ACHN (cell line): Measurements from ENCODE around the gene GALNTL6.

Experiments
- DNase-seq: peaks from one replicate; pipeline ENCODE4 v3.0.0-alpha.2; 2015
- in situ Hi-C: cut with HindIII; loops from 2 replicates; pipeline ENCODE4 v1.10.0; 2017; ENCODE audit warnings: low sequenced_read_pairs, low pct_ligation_motif_present, low pct_unique_long_range_greater_than_20kb

Gene GALNTL6

GRCh38 chr4:172836661-172837060, 1023.5 kb downstream of the GALNTL6 start:
- in situ Hi-C loops, result no loop called here
- DNase-seq, result no peak

GRCh38 chr4:172838111-172838510, 1024.9 kb downstream of the GALNTL6 start:
- in situ Hi-C loops, result no loop called here
- DNase-seq, result no peak

GRCh38 chr4:172838943-172839342, 1025.7 kb downstream of the GALNTL6 start:
- in situ Hi-C loops, result no loop called here
- no peak for DNase-seq

- in situ Hi-C loops, result no loop called here
- DNase-seq, result no peak
Observed at GRCh38 chr4:172842779-172843178, 1029.6 kb downstream of the GALNTL6 start.

GRCh38 chr4:172843192-172843591, 1030.0 kb downstream of the GALNTL6 start:
- in situ Hi-C loops, result no loop called here
- no peak for DNase-seq

- no peak for DNase-seq
- in situ Hi-C loops, result no loop called here
Observed at GRCh38 chr4:172844556-172844955, 1031.4 kb downstream of the GALNTL6 start.

- in situ Hi-C loops, result no loop called here
Observed at GRCh38 chr4:172845281-172845680, 1032.1 kb downstream of the GALNTL6 start.

GRCh38 chr4:172850838-172851237, 1037.6 kb downstream of the GALNTL6 start:
- peak; percentile 52 for DNase-seq
- in situ Hi-C loops, result no loop called here

More at GRCh38 chr4:172845281-172845680, 1032.1 kb downstream of the GALNTL6 start:
- DNase-seq, result no peak

- DNase-seq, result no peak
- in situ Hi-C loops, result no loop called here
Observed at GRCh38 chr4:172851534-172851933, 1038.3 kb downstream of the GALNTL6 start.

- in situ Hi-C loops, result no loop called here
- DNase-seq, result no peak
Observed at GRCh38 chr4:172857026-172857425, 1043.8 kb downstream of the GALNTL6 start.

GRCh38 chr4:172858731-172859230, 1045.6 kb downstream of the GALNTL6 start:
- in situ Hi-C loops, result no loop called here
- DNase-seq, result no peak

GRCh38 chr4:172865103-172865502, 1051.9 kb downstream of the GALNTL6 start:
- in situ Hi-C loops, result no loop called here
- DNase-seq, result no peak

- in situ Hi-C loops, result no loop called here
- DNase-seq, result no peak
Observed at GRCh38 chr4:172865531-172866127, 1052.4 kb downstream of the GALNTL6 start.

GRCh38 chr4:172866421-172866820, 1053.2 kb downstream of the GALNTL6 start:
- in situ Hi-C loops, result no loop called here
- no peak for DNase-seq

GRCh38 chr4:172867835-172868234, 1054.6 kb downstream of the GALNTL6 start:
- in situ Hi-C loops, result no loop called here
- no peak for DNase-seq

- in situ Hi-C loops, result no loop called here
Observed at GRCh38 chr4:172868271-172868670, 1055.1 kb downstream of the GALNTL6 start.

GRCh38 chr4:172869621-172870268, 1056.5 kb downstream of the GALNTL6 start:
- in situ Hi-C loops, result no loop called here
- DNase-seq, result no peak

More at GRCh38 chr4:172868271-172868670, 1055.1 kb downstream of the GALNTL6 start:
- DNase-seq, result no peak

GRCh38 chr4:172871381-172871780, 1058.2 kb downstream of the GALNTL6 start:
- DNase-seq, result no peak
- in situ Hi-C loops, result no loop called here

- no peak for DNase-seq
- in situ Hi-C loops, result no loop called here
Observed at GRCh38 chr4:172874944-172875343, 1061.7 kb downstream of the GALNTL6 start.

- DNase-seq, result no peak
- in situ Hi-C loops, result no loop called here
Observed at GRCh38 chr4:172876394-172876793, 1063.2 kb downstream of the GALNTL6 start.
